Measurements from ENCODE around the gene ZNF394. TPM values are rescaled to one million over a fixed set of nuclear protein-coding genes. Genes with fewer than 3 reads are reported as not detected.

ZNF394 gene
- total RNA-seq, 1 experiment from 2014 or later = 24.2 TPM

DNA sequence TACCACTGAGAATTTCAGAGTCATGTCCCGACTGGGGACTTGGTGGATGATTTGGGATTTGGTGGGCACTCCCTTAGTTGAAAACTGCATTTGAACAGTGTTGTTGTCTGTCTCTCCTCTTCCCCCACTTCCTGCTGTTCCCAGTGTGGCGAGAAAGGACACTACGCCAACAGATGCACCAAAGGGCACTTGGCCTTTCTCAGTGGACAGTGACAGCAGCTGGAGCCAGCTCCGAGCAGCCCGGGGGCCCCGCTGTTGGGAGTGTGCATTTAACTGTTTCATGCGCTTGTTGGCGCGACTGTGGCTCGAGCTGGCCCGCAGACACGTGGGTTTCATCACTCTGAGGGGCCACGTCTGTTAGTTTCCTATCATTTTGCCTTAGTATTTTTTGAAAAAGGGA, 43.8 kb downstream of the ZNF394 start:
- H3K23ac ChIP-seq (ENCODE audit: insufficient read length, low read depth, low read length) = no peak overlapping the region
- H4K5ac ChIP-seq (ENCODE audit: insufficient read length, low read depth, low read length) = no peak overlapping the region
- H3K14ac ChIP-seq (ENCODE audit: insufficient read depth, low read length) = no peak overlapping the region
- no peak overlapping the region for H4K91ac ChIP-seq (ENCODE audit: insufficient read length, low read depth, low read length)
- peak overlapping the region in 1 of 3 experiments; percentile 47; a peak in 2 of 7 replicates for H3K27ac Mint-ChIP-seq
- no peak overlapping the region for H3K18ac ChIP-seq (ENCODE audit: insufficient read length, low read depth, low read length)
- H3K4me1 Mint-ChIP-seq = no peaks in the 10 kb centered on the region
- H2AK5ac ChIP-seq (ENCODE audit: insufficient read length, low read length) = no peak overlapping the region
- H3K4me2 ChIP-seq (ENCODE audit: insufficient read depth, insufficient read length, low read length) = no peak overlapping the region
- H3K56ac ChIP-seq (ENCODE audit: insufficient read length, low read depth, low read length) = no peak overlapping the region
- no CpG with 5 or more reads among the region's 13 CpGs for WGBS (ENCODE audit: extremely low coverage, insufficient read length, low lambda C conversion rate)
- H3T11ph ChIP-seq (ENCODE audit: low read length) = no peak overlapping the region
- no peaks in the 10 kb centered on the region; the same call in none of the 2 replicates for H3K27me3 Mint-ChIP-seq (ENCODE audit: low read depth)
- no peak overlapping the region for H3K4me3 Mint-ChIP-seq
- no peaks in the 10 kb centered on the region for H4K20me1 ChIP-seq (ENCODE audit: control insufficient read depth, insufficient read depth, insufficient read length)
- no peak overlapping the region for H2BK20ac ChIP-seq (ENCODE audit: low read depth, low read length, poor library complexity, severe bottlenecking)
- H3K79me1 ChIP-seq (ENCODE audit: insufficient read depth, low read depth, low read length, poor library complexity, severe bottlenecking) = peaks cover 5% of the 10 kb centered on the region
- H3K9me3 Mint-ChIP-seq = 0 out of 5 replicates have a peak, but pooled peaks cover 0 to 3% of the 10 kb centered on the region in 2 experiments
- no peak overlapping the region for H3K4ac ChIP-seq (ENCODE audit: low read depth, low read length)
- TF ChIP-seq CTCF (conservative IDR thresholded peaks at IDR 0.05) = no peak
- peaks cover 43 to 93% (median 83%) of the 10 kb centered on the region in 3 experiments; a peak in 6 of 7 replicates for H3K36me3 Mint-ChIP-seq (ENCODE audit: insufficient read depth in 1 of 3, low read depth in 3 of 3)
- H2BK15ac ChIP-seq (ENCODE audit: low read depth, low read length) = no peak overlapping the region
- DNase-seq = no peak
- H3K9ac ChIP-seq (ENCODE audit: extremely low read depth, insufficient read length, low read length) = no peak overlapping the region
- no peaks in the 10 kb centered on the region; the same call in 1 of the 2 replicates for H3K79me2 ChIP-seq (ENCODE audit: insufficient read depth, low read length)
- H3K4me1 ChIP-seq (ENCODE audit: insufficient read depth, low read length) = no peaks in the 10 kb centered on the region
- no peaks in the 10 kb centered on the region for H3K9me3 ChIP-seq (ENCODE audit: control insufficient read depth, low read depth, low read length)
- no peaks in the 10 kb centered on the region for H3K27me3 ChIP-seq (ENCODE audit: insufficient read depth, low read length)
- H2BK5ac ChIP-seq (ENCODE audit: insufficient read length, low read length) = no peak overlapping the region
- H3K23me2 ChIP-seq (ENCODE audit: insufficient read length, low read depth, low read length, poor library complexity, severe bottlenecking) = no peaks in the 10 kb centered on the region
- no peak overlapping the region for H3K27ac ChIP-seq (ENCODE audit: insufficient read length, low read depth, low read length)
- no peak overlapping the region for H4K8ac ChIP-seq (replicated peaks; ENCODE audit: insufficient read length, low read depth, low read length)
- no peak overlapping the region for H2AFZ ChIP-seq (ENCODE audit: low read length)
- no peak overlapping the region for H2BK120ac ChIP-seq (ENCODE audit: low read depth, low read length, poor library complexity, severe bottlenecking)
- no peak overlapping the region for H2BK12ac ChIP-seq (ENCODE audit: insufficient read length, low read depth, low read length)

All from H9 (cell line).